Measurements from ENCODE around the gene MASP1. TPM values are rescaled to one million over a fixed set of nuclear protein-coding genes. Genes with fewer than 3 reads are reported as not detected.
A peak's percentile ranks its signal among the peaks of the same experiment; 100 is the strongest.

The MASP1 gene, protein sequence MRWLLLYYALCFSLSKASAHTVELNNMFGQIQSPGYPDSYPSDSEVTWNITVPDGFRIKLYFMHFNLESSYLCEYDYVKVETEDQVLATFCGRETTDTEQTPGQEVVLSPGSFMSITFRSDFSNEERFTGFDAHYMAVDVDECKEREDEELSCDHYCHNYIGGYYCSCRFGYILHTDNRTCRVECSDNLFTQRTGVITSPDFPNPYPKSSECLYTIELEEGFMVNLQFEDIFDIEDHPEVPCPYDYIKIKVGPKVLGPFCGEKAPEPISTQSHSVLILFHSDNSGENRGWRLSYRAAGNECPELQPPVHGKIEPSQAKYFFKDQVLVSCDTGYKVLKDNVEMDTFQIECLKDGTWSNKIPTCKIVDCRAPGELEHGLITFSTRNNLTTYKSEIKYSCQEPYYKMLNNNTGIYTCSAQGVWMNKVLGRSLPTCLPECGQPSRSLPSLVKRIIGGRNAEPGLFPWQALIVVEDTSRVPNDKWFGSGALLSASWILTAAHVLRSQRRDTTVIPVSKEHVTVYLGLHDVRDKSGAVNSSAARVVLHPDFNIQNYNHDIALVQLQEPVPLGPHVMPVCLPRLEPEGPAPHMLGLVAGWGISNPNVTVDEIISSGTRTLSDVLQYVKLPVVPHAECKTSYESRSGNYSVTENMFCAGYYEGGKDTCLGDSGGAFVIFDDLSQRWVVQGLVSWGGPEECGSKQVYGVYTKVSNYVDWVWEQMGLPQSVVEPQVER
- total RNA-seq (8.2 TPM), polyA plus RNA-seq (ENCODE audit: insufficient read depth in 1 of 8, insufficient read length in 8 of 8, low replicate concordance in 1 of 8) (10 to 100 TPM in 2 of 8 donors, 1 to 10 TPM in 6; 3.2 to 12.7 (median 7.4) TPM)
- long read RNA-seq, donor 1 = 0 reads
- long read RNA-seq, donor 2 = 0 reads
- long read RNA-seq, donor 3, partial matches to known transcripts = 0 of 1 reads
- long read RNA-seq, donor 3, other reads (novel, unspliced or antisense) = 0 of 1 reads
- long read RNA-seq, donor 4 = 0 reads
- long read RNA-seq, donor 5 = 0 reads
- long read RNA-seq, donor 6, full-length matches to known transcripts = 1 of 1 reads
- long read RNA-seq, donor 6, partial matches to known transcripts = 0 of 1 reads
- long read RNA-seq, donor 6, other reads (novel, unspliced or antisense) = 0 of 1 reads
- long read RNA-seq, donor 7, full-length matches to known transcripts = 3 of 3 reads
- long read RNA-seq, donor 7, partial matches to known transcripts = 0 of 3 reads
- long read RNA-seq, donor 7, other reads (novel, unspliced or antisense) = 0 of 3 reads
- long read RNA-seq, donor 8, partial matches to known transcripts = 0 of 2 reads
- long read RNA-seq, donor 8, other reads (novel, unspliced or antisense) = 0 of 2 reads
- long read RNA-seq, donor 9, partial matches to known transcripts = 0 of 1 reads
- long read RNA-seq, donor 9, other reads (novel, unspliced or antisense) = 0 of 1 reads
- long read RNA-seq, donor 10, partial matches to known transcripts = 0 of 1 reads
- long read RNA-seq, donor 10, other reads (novel, unspliced or antisense) = 0 of 1 reads
- long read RNA-seq, donor 11, partial matches to known transcripts = 0 of 2 reads
- long read RNA-seq, donor 11, other reads (novel, unspliced or antisense) = 0 of 2 reads

DNA sequence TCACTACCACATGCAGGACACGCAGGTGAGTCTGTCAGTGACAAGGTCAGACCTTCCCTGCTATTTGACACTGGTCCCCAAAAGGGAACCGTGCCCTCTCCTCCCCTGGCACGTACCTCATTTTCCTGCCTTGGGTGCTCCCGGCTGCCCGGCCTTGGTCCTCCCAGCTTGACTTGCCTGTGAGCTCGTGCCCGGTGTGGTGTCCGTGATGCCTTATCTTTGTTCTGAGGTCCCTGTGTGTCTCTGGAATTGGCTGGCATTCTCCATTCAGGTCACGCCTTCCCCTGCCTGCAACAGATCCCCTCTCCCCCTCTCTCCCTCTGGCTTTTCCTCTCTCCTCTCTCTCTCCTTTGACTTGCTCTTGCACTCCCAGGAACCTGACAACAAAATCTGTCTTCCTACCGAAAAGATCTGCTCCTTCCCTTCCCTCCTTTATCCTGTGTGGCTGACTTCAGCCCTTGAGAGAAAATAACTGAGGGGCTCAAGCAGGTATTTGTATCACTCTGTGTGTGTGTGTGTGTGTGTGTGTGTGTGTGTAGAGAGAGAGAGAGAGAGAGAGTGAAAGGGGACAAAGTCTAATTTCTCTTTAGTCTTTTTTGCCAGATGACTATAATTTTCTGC is at the start of gene MASP1:
TSS of gene MASP1 (minus strand) at position 226 of the 621 bp plus-strand sequence. CDS start at position 121, 105 bp downstream.
- Histone ChIP-seq H3K27me3 (ENCODE audit: control insufficient read depth, insufficient read depth, low read length) (peaks cover 3% of the 10 kb centered on the region), H3K27ac (ENCODE audit: low read length) (peak within 1 kb of the TSS; percentile 33), H3K9me3 (replicated peaks; ENCODE audit: control insufficient read depth, low read depth, low read length) (no peaks in the 10 kb centered on the region), H3K36me3 (ENCODE audit: control insufficient read depth, insufficient read depth, low read length) (no peaks in the 10 kb centered on the region), H3K4me1 (ENCODE audit: control insufficient read depth, insufficient read depth, low read length) (peaks cover 5% of the 10 kb centered on the region), H3K4me3 (ENCODE audit: low read length) (peak within 1 kb of the TSS; percentile 40)
- peak; percentile 36 for DNase-seq
- WGBS (ENCODE audit: insufficient coverage) = 7% methylated on average over 9 of the region's 10 CpGs

DNA sequence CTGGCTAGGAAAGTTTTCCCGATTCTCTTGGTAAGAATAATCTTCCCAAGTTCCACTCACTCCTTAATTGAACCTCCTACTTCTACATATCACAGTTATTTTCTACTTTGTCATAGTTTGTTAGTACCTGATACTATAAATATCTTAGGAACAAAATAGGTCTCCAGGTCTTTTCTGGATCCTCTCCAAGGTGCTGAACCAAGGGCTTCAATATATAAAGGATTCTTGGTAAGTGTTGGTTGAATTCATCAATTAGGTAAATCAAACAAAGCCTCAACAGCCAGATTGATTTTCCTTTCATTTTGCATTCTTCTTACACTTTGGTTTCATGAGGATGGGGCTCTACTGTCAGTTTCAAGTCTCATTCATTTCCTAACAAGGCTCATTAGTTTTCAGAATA is 49.0 kb upstream of the MASP1 start:
- WGBS (ENCODE audit: insufficient coverage) = no CpG with 5 or more reads among the region's 1 CpG
- H3K36me3 ChIP-seq (ENCODE audit: control insufficient read depth, insufficient read depth, low read length) = no peaks in the 10 kb centered on the region
- H3K4me3 ChIP-seq (ENCODE audit: low read length) = no peak overlapping the region
- H3K9me3 ChIP-seq (replicated peaks; ENCODE audit: control insufficient read depth, low read depth, low read length) = no peaks in the 10 kb centered on the region
- H3K27me3 ChIP-seq (ENCODE audit: control insufficient read depth, insufficient read depth, low read length) = peaks cover 3% of the 10 kb centered on the region
- H3K4me1 ChIP-seq (ENCODE audit: control insufficient read depth, insufficient read depth, low read length) = no peaks in the 10 kb centered on the region
- DNase-seq = no peak
- no peak overlapping the region for H3K27ac ChIP-seq (ENCODE audit: low read length)

DNA sequence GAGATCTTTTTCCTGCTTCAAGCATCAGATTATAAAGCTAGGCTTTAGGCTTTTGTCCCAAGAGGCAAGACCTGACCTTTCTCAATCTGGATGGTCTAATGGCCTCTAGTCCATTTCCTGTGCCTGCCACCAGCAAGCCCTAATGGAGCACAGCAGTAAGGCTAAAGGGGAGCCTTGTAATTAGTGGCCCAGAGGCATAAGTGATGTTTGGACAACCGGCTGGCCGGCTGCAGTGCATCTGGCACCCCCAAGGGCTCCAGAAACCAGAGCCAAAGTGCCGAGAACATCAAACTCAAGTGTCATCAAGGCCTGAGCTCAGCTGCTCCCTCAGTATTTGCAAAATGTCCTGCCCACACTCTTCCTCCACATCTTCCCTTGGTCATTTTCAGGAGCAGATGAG is 44.8 kb upstream of the MASP1 start:
- Histone ChIP-seq H3K36me3 (ENCODE audit: control insufficient read depth, insufficient read depth, low read length) (no peaks in the 10 kb centered on the region), H3K4me3 (ENCODE audit: low read length) (no peak overlapping the region), H3K9me3 (replicated peaks; ENCODE audit: control insufficient read depth, low read depth, low read length) (no peaks in the 10 kb centered on the region), H3K27ac (ENCODE audit: low read length) (no peak overlapping the region), H3K27me3 (ENCODE audit: control insufficient read depth, insufficient read depth, low read length) (peaks cover 3% of the 10 kb centered on the region), H3K4me1 (ENCODE audit: control insufficient read depth, insufficient read depth, low read length) (no peaks in the 10 kb centered on the region)
- WGBS (ENCODE audit: insufficient coverage) = 25% methylated on average over 3 of the region's 3 CpGs
- DNase-seq = no peak

DNA sequence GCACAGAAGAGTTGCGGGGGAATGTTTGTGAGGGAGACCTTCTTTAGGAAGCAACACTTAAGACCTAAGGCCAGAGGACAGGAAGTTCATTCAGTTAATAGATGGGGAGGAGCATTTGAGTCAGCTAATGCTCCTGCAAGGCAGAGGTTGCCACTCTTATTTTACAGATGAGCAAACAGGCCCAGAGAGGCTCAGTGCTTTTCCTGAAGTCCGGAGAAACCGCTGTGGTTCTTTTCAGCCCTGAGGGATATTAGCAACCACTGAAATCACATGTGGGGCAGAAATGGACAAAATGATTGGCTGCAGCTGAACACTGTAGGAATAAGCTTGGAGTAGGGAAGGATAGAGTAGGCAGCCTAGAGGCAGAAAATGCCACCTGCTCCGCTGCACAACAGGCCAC is 43.4 kb upstream of the MASP1 start:
- H3K9me3 ChIP-seq (replicated peaks; ENCODE audit: control insufficient read depth, low read depth, low read length) = no peaks in the 10 kb centered on the region
- H3K4me3 ChIP-seq (ENCODE audit: low read length) = no peak overlapping the region
- DNase-seq = no peak
- peaks cover 3% of the 10 kb centered on the region for H3K27me3 ChIP-seq (ENCODE audit: control insufficient read depth, insufficient read depth, low read length)
- no peaks in the 10 kb centered on the region for H3K36me3 ChIP-seq (ENCODE audit: control insufficient read depth, insufficient read depth, low read length)
- no peak overlapping the region for H3K27ac ChIP-seq (ENCODE audit: low read length)
- H3K4me1 ChIP-seq (ENCODE audit: control insufficient read depth, insufficient read depth, low read length) = no peaks in the 10 kb centered on the region
- WGBS (ENCODE audit: insufficient coverage) = 75% methylated on average over 4 of the region's 4 CpGs

DNA sequence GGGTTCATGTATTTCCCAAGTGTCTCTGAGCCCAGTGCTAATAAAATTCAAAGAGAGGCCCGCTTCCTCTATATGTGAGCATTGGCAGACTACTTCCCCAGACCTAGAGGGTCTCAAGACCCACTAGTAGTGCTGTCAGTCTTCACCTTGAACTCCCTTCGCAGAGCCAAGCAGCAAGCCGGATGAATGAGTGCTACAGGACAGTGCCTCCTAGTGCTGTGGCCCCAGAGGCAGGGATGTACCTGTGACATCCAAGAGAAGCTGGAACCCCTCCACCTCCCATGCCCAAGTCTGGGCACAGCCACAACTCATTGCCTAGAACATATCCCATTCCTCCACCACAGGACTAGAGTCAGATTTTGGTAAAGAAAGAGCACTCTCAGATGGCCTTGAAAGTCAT is 37.2 kb upstream of the MASP1 start:
- no peak for DNase-seq
- Histone ChIP-seq H3K27me3 (ENCODE audit: control insufficient read depth, insufficient read depth, low read length) (peaks cover 3% of the 10 kb centered on the region), H3K9me3 (replicated peaks; ENCODE audit: control insufficient read depth, low read depth, low read length) (no peaks in the 10 kb centered on the region), H3K36me3 (ENCODE audit: control insufficient read depth, insufficient read depth, low read length) (no peaks in the 10 kb centered on the region), H3K4me3 (ENCODE audit: low read length) (no peak overlapping the region), H3K27ac (ENCODE audit: low read length) (no peak overlapping the region), H3K4me1 (ENCODE audit: control insufficient read depth, insufficient read depth, low read length) (no peaks in the 10 kb centered on the region)
- WGBS (ENCODE audit: insufficient coverage) = 97% methylated on average over 3 of the region's 3 CpGs

DNA sequence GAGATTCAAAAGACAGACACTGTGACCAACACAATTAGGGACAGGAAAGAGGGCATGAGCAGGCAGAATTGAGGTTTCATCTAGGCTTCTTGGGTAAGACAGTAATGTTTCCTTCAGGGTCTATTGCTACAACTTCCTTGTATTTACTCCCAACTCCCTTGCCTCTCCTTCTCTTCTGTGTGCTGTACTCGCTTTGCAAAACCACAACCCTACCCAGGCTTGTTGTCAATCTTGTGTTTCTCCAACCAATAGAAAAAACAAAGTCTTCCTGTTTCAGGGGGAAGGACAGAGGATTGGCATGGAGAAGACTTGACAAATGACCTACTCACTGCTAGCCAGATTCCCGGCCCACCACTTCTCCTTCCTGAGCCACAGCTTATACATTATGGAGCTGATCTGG is 36.3 kb upstream of the MASP1 start:
- H3K4me3 ChIP-seq (ENCODE audit: low read length) = no peak overlapping the region
- WGBS (ENCODE audit: insufficient coverage) = no CpG with 5 or more reads among the region's 2 CpGs
- H3K27ac ChIP-seq (ENCODE audit: low read length) = no peak overlapping the region
- H3K9me3 ChIP-seq (replicated peaks; ENCODE audit: control insufficient read depth, low read depth, low read length) = no peaks in the 10 kb centered on the region
- H3K36me3 ChIP-seq (ENCODE audit: control insufficient read depth, insufficient read depth, low read length) = no peaks in the 10 kb centered on the region
- H3K27me3 ChIP-seq (ENCODE audit: control insufficient read depth, insufficient read depth, low read length) = peaks cover 3% of the 10 kb centered on the region
- no peak for DNase-seq
- H3K4me1 ChIP-seq (ENCODE audit: control insufficient read depth, insufficient read depth, low read length) = no peaks in the 10 kb centered on the region

DNA sequence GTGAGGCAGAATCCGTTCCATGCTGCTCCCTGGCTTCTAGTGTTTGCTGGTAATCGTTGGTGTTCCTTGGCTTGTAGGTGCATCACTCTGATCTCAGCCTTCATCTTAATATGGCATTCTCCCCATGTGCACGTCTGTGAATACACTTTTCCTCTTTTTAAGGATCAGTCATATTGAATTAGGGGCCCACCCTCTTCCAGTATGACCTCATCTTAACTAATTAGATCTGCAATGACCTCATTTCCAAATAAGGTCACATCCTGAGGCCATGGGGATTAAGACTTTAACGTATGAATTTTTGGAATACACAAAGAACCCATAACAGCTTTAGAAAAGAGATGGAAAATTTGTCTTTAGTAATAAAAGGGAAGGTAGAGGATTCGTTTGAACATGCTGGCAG is 34.1 kb upstream of the MASP1 start:
- WGBS (ENCODE audit: insufficient coverage) = 65% methylated on average over 2 of the region's 5 CpGs
- H3K4me1 ChIP-seq (ENCODE audit: control insufficient read depth, insufficient read depth, low read length) = no peaks in the 10 kb centered on the region
- peaks cover 3% of the 10 kb centered on the region for H3K27me3 ChIP-seq (ENCODE audit: control insufficient read depth, insufficient read depth, low read length)
- no peak overlapping the region for H3K27ac ChIP-seq (ENCODE audit: low read length)
- no peak for DNase-seq
- H3K9me3 ChIP-seq (replicated peaks; ENCODE audit: control insufficient read depth, low read depth, low read length) = no peaks in the 10 kb centered on the region
- H3K4me3 ChIP-seq (ENCODE audit: low read length) = no peak overlapping the region
- H3K36me3 ChIP-seq (ENCODE audit: control insufficient read depth, insufficient read depth, low read length) = no peaks in the 10 kb centered on the region

DNA sequence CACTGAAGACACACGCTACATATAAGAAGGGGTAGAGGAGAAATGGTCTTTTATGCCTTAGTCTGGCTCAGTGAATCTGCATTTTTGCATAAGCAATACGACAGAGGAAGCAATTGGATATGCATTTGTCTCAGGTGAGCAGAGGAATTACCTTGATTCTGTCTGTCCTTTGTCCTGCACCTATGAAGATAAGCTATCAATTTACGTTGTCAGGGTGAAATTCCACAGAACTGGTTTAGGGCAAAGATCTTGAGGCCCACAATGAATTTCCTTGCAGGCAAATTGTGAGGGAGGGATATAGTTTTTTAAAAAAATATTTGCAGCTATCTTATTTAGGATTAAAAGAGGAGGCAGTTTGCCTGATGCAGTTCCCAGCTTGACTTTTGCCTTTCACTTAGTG is 31.6 kb upstream of the MASP1 start:
- peaks cover 7% of the 10 kb centered on the region for H3K4me1 ChIP-seq (ENCODE audit: control insufficient read depth, insufficient read depth, low read length)
- no peak overlapping the region for H3K4me3 ChIP-seq (ENCODE audit: low read length)
- no peak overlapping the region for H3K27ac ChIP-seq (ENCODE audit: low read length)
- H3K9me3 ChIP-seq (replicated peaks; ENCODE audit: control insufficient read depth, low read depth, low read length) = no peaks in the 10 kb centered on the region
- no peaks in the 10 kb centered on the region for H3K36me3 ChIP-seq (ENCODE audit: control insufficient read depth, insufficient read depth, low read length)
- WGBS (ENCODE audit: insufficient coverage) = 83% methylated on average over 1 of the region's 3 CpGs
- DNase-seq = no peak
- H3K27me3 ChIP-seq (ENCODE audit: control insufficient read depth, insufficient read depth, low read length) = peaks cover 2% of the 10 kb centered on the region

DNA sequence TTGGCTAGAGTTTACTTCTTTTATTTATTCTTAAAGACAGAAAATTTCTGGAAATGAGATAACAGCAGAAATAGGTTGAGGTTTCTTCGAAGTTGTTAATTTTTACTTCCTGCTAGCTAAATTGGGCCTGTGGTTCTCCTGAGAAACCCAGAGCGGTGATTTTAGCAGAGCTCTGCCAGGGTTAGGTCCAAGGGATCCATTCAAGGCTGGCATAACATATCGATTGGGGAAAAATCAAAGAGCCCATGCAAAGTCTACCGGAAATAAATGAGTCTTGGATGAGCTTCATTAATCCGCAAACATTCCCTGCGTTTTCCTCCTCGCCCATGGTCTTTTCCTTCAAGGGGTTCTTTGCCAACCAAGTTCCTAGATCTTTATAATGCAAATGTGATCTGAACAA is 30.8 kb upstream of the MASP1 start:
- no peak for DNase-seq
- Histone ChIP-seq H3K9me3 (replicated peaks; ENCODE audit: control insufficient read depth, low read depth, low read length) (no peaks in the 10 kb centered on the region), H3K27ac (ENCODE audit: low read length) (no peak overlapping the region), H3K4me3 (ENCODE audit: low read length) (no peak overlapping the region), H3K27me3 (ENCODE audit: control insufficient read depth, insufficient read depth, low read length) (peaks cover 2% of the 10 kb centered on the region), H3K36me3 (ENCODE audit: control insufficient read depth, insufficient read depth, low read length) (no peaks in the 10 kb centered on the region), H3K4me1 (ENCODE audit: control insufficient read depth, insufficient read depth, low read length) (peaks cover 7% of the 10 kb centered on the region)
- 79% methylated on average over 4 of the region's 7 CpGs for WGBS (ENCODE audit: insufficient coverage)
